ENCODE measurements around the gene LCN9. TPM values are rescaled to one million over a fixed set of nuclear protein-coding genes. Genes with fewer than 3 reads are reported as not detected.

LCN9 gene
- total RNA-seq, 2 donors from 2014 or later, result not detected

DNA sequence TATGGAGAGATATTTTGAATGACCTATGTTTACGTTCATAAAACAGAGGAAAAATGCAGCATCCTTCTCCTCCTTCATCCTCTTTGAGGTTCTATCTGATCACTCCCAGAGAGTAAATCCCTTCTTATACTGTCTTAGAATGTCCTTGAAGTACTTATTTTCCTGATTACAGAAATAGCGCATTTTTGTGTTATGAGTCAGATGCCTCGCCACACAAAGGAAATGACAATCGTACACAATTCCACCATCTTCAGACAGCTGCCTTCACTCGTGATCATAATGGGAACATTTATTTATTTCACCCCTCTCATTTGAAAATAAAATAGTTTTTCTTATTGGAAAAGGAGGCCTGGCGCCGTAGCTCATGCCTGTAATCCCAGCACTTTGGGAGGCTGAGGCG, 21.4 kb upstream of the LCN9 start:
- DNase-seq (no peak), ATAC-seq (no peak)
- intact Hi-C loops (cut with DNase I, micrococcal nuclease), result no loop called here

DNA sequence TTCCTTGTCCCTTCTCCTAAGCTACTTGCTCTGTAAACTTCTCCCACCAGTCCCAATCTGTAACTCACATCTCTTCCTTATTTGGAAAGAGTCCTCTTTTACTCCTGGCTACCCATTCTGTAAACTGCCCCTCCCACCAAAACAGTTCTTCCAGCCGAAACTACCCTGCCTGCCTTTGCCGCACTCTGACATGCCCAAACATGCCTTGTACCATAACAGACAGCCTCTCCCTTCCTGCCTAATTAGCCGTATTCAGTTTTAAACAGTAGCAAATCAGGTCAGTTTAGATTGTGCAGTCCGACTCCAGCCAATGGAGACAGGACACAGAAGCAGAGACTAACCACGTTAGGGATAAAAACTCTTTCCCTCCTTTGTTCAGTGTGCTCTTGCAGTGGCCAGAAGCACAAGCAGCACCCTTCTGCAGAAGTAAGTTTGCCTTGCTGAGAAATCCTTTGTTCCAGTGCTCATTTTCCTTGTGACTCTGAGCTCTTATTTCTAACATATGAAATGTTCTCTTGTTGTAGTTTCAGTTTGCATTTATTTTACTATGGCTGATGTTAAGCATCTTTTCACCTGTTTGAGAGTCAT, 18.4 kb upstream of the LCN9 start:
- intact Hi-C loops (cut with DNase I, micrococcal nuclease), result no loop called here
- no peak for ATAC-seq
- DNase-seq, result no peak

DNA sequence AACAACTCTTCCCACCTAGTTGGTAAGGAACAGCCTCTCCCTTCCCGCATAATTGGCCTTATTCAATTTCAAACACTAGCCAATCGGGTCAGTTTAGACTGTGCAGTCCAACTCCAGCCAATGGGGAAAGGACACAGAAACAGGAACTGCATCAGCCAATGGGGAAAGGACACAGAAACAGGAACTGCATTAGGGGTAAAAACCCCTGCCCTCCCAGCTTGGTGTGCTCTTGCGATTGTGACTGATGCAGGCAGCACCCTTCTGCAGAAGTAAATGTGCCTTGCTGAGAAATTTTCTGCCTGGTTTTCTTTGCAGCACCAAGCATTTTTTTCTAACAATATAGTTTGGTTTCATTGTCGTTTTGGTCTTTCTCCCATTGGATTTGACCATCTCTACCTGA, 15.2 kb upstream of the LCN9 start:
- intact Hi-C loops (cut with DNase I, micrococcal nuclease), result no loop called here
- no peak for DNase-seq
- no peak for ATAC-seq

- DNase-seq (no peak), ATAC-seq (no peak)
- intact Hi-C loops (cut with DNase I, micrococcal nuclease), result no loop called here
These were observed 14.4 kb upstream of the LCN9 start for GRCh38 chr9:135648494-135649410.

DNA sequence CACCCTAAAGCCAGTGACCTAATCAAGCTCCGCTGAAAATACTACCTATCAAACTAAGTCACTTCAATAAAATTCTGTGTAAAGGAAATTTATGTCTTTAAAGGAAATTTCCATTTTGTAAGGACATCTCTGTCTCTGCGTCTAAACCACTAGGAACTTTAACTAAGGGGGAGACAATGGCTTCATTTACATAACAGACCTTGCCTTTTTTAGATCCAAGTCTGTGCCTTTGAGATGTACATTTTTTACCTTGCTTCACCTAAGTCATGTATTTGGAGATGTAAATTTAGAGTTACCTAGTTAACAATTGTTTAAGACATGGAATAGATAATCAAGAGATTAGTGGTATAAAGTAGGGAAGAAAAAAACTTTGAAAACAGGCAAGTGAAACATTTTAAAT, 13.6 kb upstream of the LCN9 start:
- ATAC-seq (no peak), DNase-seq (no peak)
- intact Hi-C loops (cut with DNase I, micrococcal nuclease), result no loop called here

GRCh38 chr9:135650408-135650807, 12.7 kb upstream of the LCN9 start:
- DNase-seq, result no peak
- no peak for ATAC-seq
- intact Hi-C loops (cut with DNase I, micrococcal nuclease), result no loop called here

DNA sequence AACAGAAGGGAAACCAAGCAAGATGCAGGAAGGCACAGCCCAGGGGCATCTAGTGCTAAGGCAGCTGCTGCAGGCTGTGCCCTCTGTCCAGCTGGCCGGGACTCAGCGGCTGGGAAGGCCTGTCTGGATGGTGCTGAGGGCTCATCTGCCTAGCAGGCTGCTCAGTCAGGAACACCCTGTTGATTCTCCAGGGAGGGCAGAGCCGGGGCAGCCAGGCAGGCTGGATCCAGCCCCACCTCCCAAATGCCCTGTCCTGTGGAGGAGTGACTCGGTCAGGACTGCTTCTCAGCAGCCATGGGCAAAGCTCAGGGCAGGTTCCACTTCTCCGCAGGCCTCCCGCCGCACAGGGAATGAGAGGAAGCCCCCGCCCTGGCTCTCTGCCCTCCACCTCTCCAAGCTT, 7.8 kb upstream of the LCN9 start:
- intact Hi-C loops (cut with DNase I, micrococcal nuclease), result no loop called here
- ATAC-seq (no peak), DNase-seq (no peak)

DNA sequence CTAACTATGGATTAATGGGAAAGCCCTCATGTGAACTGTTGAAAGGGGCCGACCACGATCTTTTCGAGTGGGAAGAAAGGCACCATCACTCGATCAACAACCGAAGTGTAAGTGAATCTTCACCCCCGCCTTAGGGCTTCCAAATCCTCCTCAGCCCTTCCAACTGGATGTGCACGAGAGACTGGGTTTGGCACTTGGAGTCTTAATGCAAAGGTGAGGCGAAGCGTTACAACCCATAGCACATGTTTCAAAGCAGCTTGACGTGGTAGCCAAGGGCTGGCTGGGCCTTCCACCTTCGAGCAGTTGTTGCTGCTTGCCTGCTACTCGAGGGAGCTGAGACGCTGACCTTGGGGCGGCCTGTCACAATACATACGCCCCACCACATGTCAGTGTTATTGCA, 5.7 kb upstream of the LCN9 start:
- ATAC-seq, result no peak
- DNase-seq, result no peak
- intact Hi-C loops (cut with DNase I, micrococcal nuclease), result no loop called here

GRCh38 chr9:135659252-135659651, 3.9 kb upstream of the LCN9 start:
- intact Hi-C loops (cut with DNase I, micrococcal nuclease), result no loop called here
- ATAC-seq (no peak), DNase-seq (no peak)

DNA sequence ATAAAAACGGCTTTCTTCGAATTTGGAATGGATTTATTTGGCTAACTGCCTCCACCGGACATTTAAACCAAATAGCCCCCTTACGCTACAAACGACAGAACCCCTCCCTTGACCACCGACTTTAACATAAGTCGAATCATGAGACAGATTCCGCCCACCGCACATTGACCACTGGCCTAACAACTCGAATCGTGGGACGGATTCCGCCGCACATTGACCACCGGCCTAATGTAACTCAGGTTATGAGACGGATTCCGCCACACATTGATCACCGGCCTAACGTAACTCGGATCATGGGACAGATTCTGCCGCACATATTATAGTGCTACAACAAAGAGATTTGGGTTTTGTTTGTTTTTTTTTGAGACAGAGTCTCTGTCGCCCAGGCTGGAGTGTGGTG, 2.7 kb upstream of the LCN9 start:
- DNase-seq, result no peak
- no peak for ATAC-seq
- intact Hi-C loops (cut with DNase I, micrococcal nuclease), result no loop called here

DNA sequence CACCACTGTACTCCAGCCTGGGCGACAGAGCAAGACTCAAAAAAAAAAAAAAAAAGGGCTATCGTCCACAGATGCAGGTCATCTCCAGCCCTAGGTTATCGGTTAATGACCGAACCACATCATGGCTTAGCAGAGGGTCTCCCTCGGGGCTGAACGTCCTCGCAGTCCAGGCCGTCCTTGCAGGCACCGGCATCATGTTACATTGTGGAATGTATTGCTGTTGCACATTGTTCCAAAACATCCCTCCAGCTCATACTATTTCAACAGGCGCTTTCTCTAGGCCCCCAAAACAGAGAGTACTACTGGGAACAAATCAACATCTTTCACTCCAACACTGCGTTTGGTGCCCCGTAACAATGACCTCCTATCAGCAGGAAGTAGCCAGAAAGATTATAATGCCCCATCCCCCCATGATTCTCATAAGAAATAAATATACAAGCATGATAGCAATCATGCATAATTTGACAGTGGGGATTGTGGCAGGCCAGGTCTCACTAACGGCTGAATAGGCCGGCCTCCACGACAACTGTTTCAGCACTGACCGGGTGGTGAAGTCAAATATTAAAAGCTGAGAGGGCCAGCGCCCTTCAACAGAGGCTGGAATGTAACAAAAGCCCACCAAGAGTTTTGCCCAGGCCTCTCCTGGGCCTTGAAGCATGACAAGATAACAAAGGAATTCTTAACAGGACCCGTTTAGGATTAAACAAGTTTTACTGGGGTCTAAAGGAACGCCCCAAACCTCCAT, 1.1 kb upstream of the LCN9 start:
- intact Hi-C loops (cut with DNase I, micrococcal nuclease), result no loop called here
- DNase-seq (no peak), ATAC-seq (no peak)

- ATAC-seq, result no peak
- intact Hi-C loops (cut with DNase I, micrococcal nuclease), result no loop called here
These were observed 302 bp downstream of the LCN9 start for GRCh38 chr9:135663451-135663770.

GRCh38 chr9:135663857-135664256, 748 bp downstream of the LCN9 start:
- no peak for ATAC-seq
- DNase-seq, result no peak
- intact Hi-C loops (cut with DNase I, micrococcal nuclease), result no loop called here

More at GRCh38 chr9:135663451-135663770, 302 bp downstream of the LCN9 start:
- no peak for DNase-seq

DNA sequence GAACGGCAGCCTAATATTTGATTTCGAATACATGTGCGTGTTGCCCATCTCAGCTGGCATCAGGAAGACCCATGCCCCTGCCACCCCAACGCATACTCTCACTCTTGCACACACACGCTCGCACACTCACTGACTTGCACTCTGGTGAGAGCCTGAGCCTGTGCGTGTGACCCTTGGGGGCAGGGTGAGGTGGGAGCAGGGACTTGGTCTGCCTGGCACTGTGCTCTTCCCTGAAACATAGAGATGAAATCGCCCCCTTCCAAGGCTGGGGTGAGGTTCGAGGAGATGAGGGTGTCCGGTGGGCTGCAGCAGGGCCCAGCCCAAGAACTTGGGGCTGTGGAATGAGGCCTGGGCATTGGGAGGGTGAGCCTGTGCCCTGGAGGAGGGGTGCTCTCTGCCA, 1.2 kb downstream of the LCN9 start:
- intact Hi-C loops (cut with DNase I, micrococcal nuclease), result no loop called here
- no peak for DNase-seq
- ATAC-seq, result no peak

GRCh38 chr9:135664801-135665794, 2.0 kb downstream of the LCN9 start:
- ATAC-seq (no peak), DNase-seq (no peak)
- intact Hi-C loops (cut with DNase I, micrococcal nuclease), result no loop called here

- ATAC-seq, result no peak
- intact Hi-C loops (cut with DNase I, micrococcal nuclease), result no loop called here
- no peak for DNase-seq
These were observed 2.7 kb downstream of the LCN9 start for GRCh38 chr9:135665795-135666189.

GRCh38 chr9:135666534-135667462, 3.7 kb downstream of the LCN9 start:
- DNase-seq (no peak), ATAC-seq (no peak)

DNA sequence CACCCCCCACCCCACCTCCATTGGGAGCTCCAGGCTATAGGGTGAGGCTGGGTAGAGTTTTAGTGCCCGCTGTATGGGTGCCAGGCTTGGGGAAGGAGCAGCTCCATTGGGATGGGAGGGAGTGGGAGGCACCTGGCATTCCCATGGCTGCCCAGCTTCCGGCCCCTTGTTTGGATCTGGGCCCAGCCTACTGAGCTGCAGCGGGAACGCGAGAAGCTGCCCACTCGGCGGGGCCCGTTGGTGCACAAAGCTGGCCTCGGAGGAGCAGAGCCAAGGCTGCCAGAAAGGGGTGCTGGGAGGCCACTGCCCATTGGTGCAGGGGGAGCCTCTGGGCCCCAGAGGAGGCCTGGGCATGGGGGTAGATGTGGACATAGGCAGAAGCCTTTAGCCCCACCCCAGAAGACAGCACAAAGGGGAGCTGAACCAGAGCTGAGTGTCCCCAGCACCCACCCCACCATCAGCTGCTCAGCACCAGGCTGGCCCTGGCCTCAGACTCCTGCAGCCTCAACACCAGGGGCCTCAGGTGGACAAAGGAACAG, 4.4 kb downstream of the LCN9 start:
- intact Hi-C loops (cut with DNase I, micrococcal nuclease), result no loop called here
- DNase-seq (no peak), ATAC-seq (no peak)

More at GRCh38 chr9:135666534-135667462, 3.7 kb downstream of the LCN9 start:
- intact Hi-C loops (cut with DNase I, micrococcal nuclease), result no loop called here
